H1 (cell line): ENCODE results near the gene PXDN. TPM values are rescaled to one million over a fixed set of nuclear protein-coding genes. Genes with fewer than 3 reads are reported as not detected.

Experiments used
- CTCF ChIA-PET: fragments of 300-600 bp; sonication (Branson Sonifier 250); formaldehyde crosslinking; loops from one replicate; lab custom pipeline; 2021; ENCODE audit not compliant: partially characterized antibody; lab: Charles Lee
- POLR2A ChIA-PET: fragments of 300-600 bp; sonication (Branson Sonifier 250); formaldehyde crosslinking; loops from one replicate; lab custom pipeline; 2021; ENCODE audit warnings: inconsistent platforms; ENCODE audit not compliant: partially characterized antibody; lab: Charles Lee
- DNase-seq, 2 experiments: peaks; one replicate each; pipeline versions ENCODE4 v3.0.0 to v3.0.0-alpha.2; 2010 to 2022; ENCODE audit warnings: low spot score in 2 of 2, low read depth in 1 of 2, mixed read lengths in 1 of 2
- FAIRE-seq: peaks from 2 replicates; lab custom pipeline; 2011; peaks lifted over from hg19 to GRCh38; lab: Jason Lieb, UNC
- H2AFZ ChIP-seq: 2 replicates; pipeline ENCODE4 v1.8.1; 2012; ENCODE audit warnings: low read length, inconsistent platforms
- H2AK5ac ChIP-seq: 2 replicates; pipeline ENCODE4 v1.6.1; 2013; ENCODE audit warnings: low read depth, low read length
- H2BK120ac ChIP-seq: replicated peaks from 2 replicates; pipeline ENCODE3; 2013; ENCODE audit warnings: low read depth, low read length, inconsistent platforms
- H2BK12ac ChIP-seq: 2 replicates; pipeline ENCODE4 v1.6.1; 2013; ENCODE audit warnings: low read depth, low read length
- H2BK15ac ChIP-seq: 2 replicates; pipeline ENCODE4 v1.6.1; 2013; ENCODE audit warnings: low read length
- H2BK20ac ChIP-seq: 2 replicates; pipeline ENCODE4 v1.6.1; 2013; ENCODE audit warnings: low read length
- H2BK5ac ChIP-seq: 2 replicates; pipeline ENCODE4 v1.6.1; 2013; ENCODE audit warnings: low read depth, low read length
- H3K14ac ChIP-seq: 2 replicates; pipeline ENCODE4 v1.6.1; 2013; ENCODE audit warnings: inconsistent platforms; ENCODE audit not compliant: insufficient read length
- H3K18ac ChIP-seq: 2 replicates; pipeline ENCODE4 v1.6.1; 2013; ENCODE audit warnings: low read length; ENCODE audit errors: extremely low read depth
- H3K23ac ChIP-seq: 2 replicates; pipeline ENCODE4 v1.6.1; 2013; ENCODE audit warnings: inconsistent platforms; ENCODE audit not compliant: insufficient read length
- H3K23me2 ChIP-seq: 2 replicates; pipeline ENCODE4 v1.6.1; 2013; ENCODE audit warnings: low read depth, low read length
- H3K27ac ChIP-seq: 2 replicates; pipeline ENCODE4 v1.6.1; 2011; ENCODE audit warnings: low read depth, low read length, inconsistent platforms
- H3K27me3 ChIP-seq, 4 experiments: replicated peaks in 1 of 4; 1 replicate in 1 of 4; 2 replicates in 3 of 4; pipeline versions ENCODE4 v1.6.1 to v1.8.1; 2011 to 2013; ENCODE audit warnings: low read length in 3 of 4, mild to moderate bottlenecking in 3 of 4, inconsistent platforms in 2 of 4, mixed read lengths in 2 of 4, moderate library complexity in 1 of 4; ENCODE audit not compliant: control insufficient read depth in 3 of 4, insufficient read depth in 3 of 4; ENCODE audit errors: extremely low read depth in 1 of 4
- H3K36me3 ChIP-seq, 4 experiments: 2 replicates each; pipeline versions ENCODE4 v1.6.1 to v1.8.1; 2011 to 2013; ENCODE audit warnings: mild to moderate bottlenecking in 4 of 4, low read length in 3 of 4, moderate library complexity in 2 of 4, control low read depth in 1 of 4, inconsistent platforms in 1 of 4; ENCODE audit not compliant: insufficient read depth in 4 of 4, control insufficient read depth in 2 of 4
- H3K4ac ChIP-seq: replicated peaks from 2 replicates; pipeline ENCODE3; 2013; ENCODE audit warnings: low read length, low read depth, mixed read lengths, inconsistent platforms; ENCODE audit not compliant: insufficient read length
- H3K4me1 ChIP-seq, 4 experiments: replicated peaks in 1 of 4; 1 replicate in 1 of 4; 2 replicates in 3 of 4; pipeline versions ENCODE4 v1.6.1 to v1.8.1; 2011 to 2013; ENCODE audit warnings: low read length in 3 of 4, inconsistent platforms in 2 of 4, mixed read lengths in 1 of 4; ENCODE audit not compliant: insufficient read depth in 4 of 4, control insufficient read depth in 3 of 4
- H3K4me2 ChIP-seq, 2 experiments: 2 replicates each; pipeline versions ENCODE4 v1.6.1 to v1.8.1; 2011 to 2013; ENCODE audit warnings: low read depth in 2 of 2, low read length in 2 of 2, control low read depth in 1 of 2, inconsistent platforms in 1 of 2, mild to moderate bottlenecking in 1 of 2; ENCODE audit not compliant: insufficient read depth in 1 of 2
- H3K4me3 ChIP-seq, 4 experiments: fragments of 200-600, 300-600 bp in 1 of 4; sonication (generic), shearing (Covaris generic), sonication (Bioruptor Twin) in 1 of 4; 2 replicates each; pipeline versions ENCODE4 v1.5.1 to v1.8.1; 2011 to 2016; ENCODE audit warnings: low read length in 4 of 4, low read depth in 3 of 4, control low read depth in 2 of 4, inconsistent platforms in 2 of 4, mild to moderate bottlenecking in 2 of 4, mixed read lengths in 1 of 4, moderate library complexity in 1 of 4; ENCODE audit not compliant: insufficient read depth in 2 of 4; ENCODE audit errors: extremely low read depth in 1 of 4
- H3K56ac ChIP-seq: replicated peaks from 2 replicates; pipeline ENCODE3; 2013; ENCODE audit warnings: low read depth, mild to moderate bottlenecking, mixed read lengths, low read length, inconsistent platforms; ENCODE audit not compliant: insufficient read length
- H3K79me1 ChIP-seq: 2 replicates; pipeline ENCODE4 v1.6.1; 2013; ENCODE audit warnings: low read depth, low read length, control low read depth
- H3K79me2 ChIP-seq, 2 experiments: 2 replicates each; pipeline versions ENCODE4 v1.6.1 to v1.8.1; 2012 to 2013; ENCODE audit warnings: low read length in 2 of 2, mild to moderate bottlenecking in 2 of 2, inconsistent platforms in 1 of 2; ENCODE audit not compliant: insufficient read depth in 2 of 2, control insufficient read depth in 1 of 2
- H3K9ac ChIP-seq, 4 experiments: replicated peaks in 1 of 4; 1 replicate in 1 of 4; 2 replicates in 3 of 4; pipeline versions ENCODE4 v1.6.1 to v1.8.1; 2011 to 2013; ENCODE audit warnings: low read depth in 3 of 4, low read length in 3 of 4, control low read depth in 2 of 4, mild to moderate bottlenecking in 2 of 4, moderate library complexity in 2 of 4, inconsistent platforms in 1 of 4; ENCODE audit errors: extremely low read depth in 1 of 4
- H3K9me3 ChIP-seq, 2 experiments: 2 replicates each; pipeline versions ENCODE4 v1.6.1 to v1.8.1; 2012 to 2013; ENCODE audit warnings: mild to moderate bottlenecking in 2 of 2, moderate library complexity in 2 of 2, control low read depth in 1 of 2, inconsistent platforms in 1 of 2, low read depth in 1 of 2, low read length in 1 of 2, mixed read lengths in 1 of 2; ENCODE audit not compliant: insufficient read depth in 2 of 2
- H4K20me1 ChIP-seq, 2 experiments: replicated peaks in 1 of 2; 2 replicates each; pipeline versions ENCODE3 to v1.8.1; 2011 to 2013; ENCODE audit warnings: inconsistent platforms in 2 of 2, low read length in 2 of 2, mild to moderate bottlenecking in 1 of 2; ENCODE audit not compliant: insufficient read depth in 2 of 2, control insufficient read depth in 1 of 2
- H4K5ac ChIP-seq: 2 replicates; pipeline ENCODE4 v1.6.1; 2013; ENCODE audit warnings: low read length, low read depth, mixed read lengths, inconsistent platforms; ENCODE audit not compliant: insufficient read length
- H4K8ac ChIP-seq: 2 replicates; pipeline ENCODE4 v1.8.0; 2013; ENCODE audit warnings: mild to moderate bottlenecking, moderate library complexity, low read length, inconsistent platforms; ENCODE audit not compliant: insufficient read depth; ENCODE audit errors: extremely low read depth
- H4K91ac ChIP-seq: replicated peaks from 2 replicates; pipeline ENCODE3; 2013; ENCODE audit warnings: low read length, mixed read lengths, inconsistent platforms; ENCODE audit not compliant: insufficient read length
- E2F6 ChIP-seq: IDR thresholded peaks from 2 replicates; pipeline ENCODE4 v1.6.1; 2012; ENCODE audit warnings: inconsistent platforms
- POLR2A ChIP-seq, 2 experiments: IDR thresholded peaks; 1 replicate in 1 of 2; 2 replicates in 1 of 2; pipeline ENCODE4 v1.6.1; 2011; ENCODE audit warnings: low read depth in 2 of 2, low read length in 2 of 2, mild to moderate bottlenecking in 2 of 2; ENCODE audit errors: control extremely low read depth in 1 of 2
- ZNF274 ChIP-seq: IDR thresholded peaks from 2 replicates; pipeline ENCODE4 v1.7.0; 2012; ENCODE audit warnings: low read length, borderline replicate concordance; ENCODE audit errors: extremely low read depth
- WGBS, 2 experiments: shearing (Covaris generic) in 1 of 2; methylation state at CpG; one replicate each; pipeline versions ENCODE4 v1.1.6 to v1.1.7; 2013 to 2015; ENCODE audit warnings: low lambda C conversion rate in 2 of 2, mixed read lengths in 2 of 2, inconsistent platforms in 1 of 2, low coverage in 1 of 2, missing lambda C conversion rate in 1 of 2; ENCODE audit not compliant: insufficient replicate concordance in 2 of 2, insufficient coverage in 1 of 2, insufficient read length in 1 of 2; ENCODE audit errors: extremely low coverage in 1 of 2, missing lambda C conversion rate in 1 of 2; 5-methylcytosine and 5-hydroxymethylcytosine counted together
- polyA plus RNA-seq, 7 experiments: library from polyadenylated mRNA; depleted of rRNA in 3 of 7; stranded (reverse) in 5 of 7; unstranded in 2 of 7; fragments of >200 nt in 5 of 7; fragments of 200-250 nt in 2 of 7; gene quantifications; 1 replicate in 5 of 7; 2 replicates in 1 of 7; 4 replicates in 1 of 7; pipeline versions ENCODE4 v1.2.1 to v1.2.3, GENCODE V29; 2011 to 2013; ENCODE audit warnings: missing spikeins in 2 of 7, mixed read lengths in 2 of 7
- total RNA-seq: library from RNA; stranded (reverse); fragmentation: NEBNext Ultra II Directional; extraction: Animal tissue kit (Norgen Biotek cat#: 25700); gene quantifications from 2 replicates; pipeline ENCODE4 v1.2.1, GENCODE V29; 2021

Gene PXDN
- total and polyA plus RNA-seq, 2 of the 8 experiments (the other 6 are each of a cell fraction or from before 2014, with no cell fraction given), result 104 to 141 TPM

- H3K4ac ChIP-seq, result no peak overlapping the region
- no peaks in the 10 kb centered on the region for H3K9me3 ChIP-seq
- H2AFZ ChIP-seq, result no peak overlapping the region
- no peak overlapping the region for H2BK5ac ChIP-seq
- no peak overlapping the region for H2BK120ac ChIP-seq
- no peak overlapping the region for H3K4me2 ChIP-seq
- no peak overlapping the region for H2BK20ac ChIP-seq
- no peak overlapping the region for H2AK5ac ChIP-seq
- no peak overlapping the region for H4K5ac ChIP-seq
- H3K79me2 ChIP-seq, result no peaks in the 10 kb centered on the region
- no peak overlapping the region for H3K56ac ChIP-seq
- TF ChIP-seq POLR2A (IDR thresholded peaks at IDR 0.05; ENCODE audit: control extremely low read depth in 1 of 2, low read depth in 2 of 2, low read length in 2 of 2) (no peak), ZNF274 (no peak), E2F6 (peak; percentile 42; the same call in 1 of the 2 replicates)
- no peak overlapping the region for H3K18ac ChIP-seq
- POLR2A ChIA-PET, result interaction anchor here (1.4 to 4.4 kb wide), 6 partner anchors 9 to 96 kb away, joined by 3 to 35 read pairs (median 8); no protein-coding TSS in a partner anchor
- H3K9ac ChIP-seq, result no peak overlapping the region
- no peak overlapping the region for H2BK12ac ChIP-seq
- 85% methylated on average over 3 of the region's 3 CpGs; no CpG with 5 or more reads in 1 of the 2 experiments for WGBS, 2 experiments
- no peaks in the 10 kb centered on the region for H3K23me2 ChIP-seq
- H3K36me3 ChIP-seq, result peaks cover 4 to 28% (median 12%) of the 10 kb centered on the region in 4 experiments; a peak in 7 of 8 replicates
- no peak overlapping the region for H3K14ac ChIP-seq
- no peak overlapping the region for H3K23ac ChIP-seq
- no peak for DNase-seq
- H2BK15ac ChIP-seq, result no peak overlapping the region
- no peaks in the 10 kb centered on the region for H3K27me3 ChIP-seq
- no peak overlapping the region for H3K4me3 ChIP-seq
- CTCF ChIA-PET, result interaction anchor here (1.0 to 9.3 kb wide), 5 partner anchors 9 to 109 kb away, joined by 3 to 68 read pairs (median 5); no protein-coding TSS in a partner anchor
- H4K91ac ChIP-seq, result no peak overlapping the region
- no peaks in the 10 kb centered on the region; the same call in 1 of the 2 replicates for H3K79me1 ChIP-seq
- H4K8ac ChIP-seq, result no peak overlapping the region; the same call in 1 of the 2 replicates
- H3K4me1 ChIP-seq, result peaks cover 0 to 2% (median 0%) of the 10 kb centered on the region in 4 experiments; a peak in 1 of 7 replicates
- no peak for FAIRE-seq
- H4K20me1 ChIP-seq, result peaks cover 0 to 6% of the 10 kb centered on the region in 2 experiments
- H3K27ac ChIP-seq, result no peak overlapping the region
Observed at GRCh38 chr2:1641523-1641922, 102.8 kb downstream of the PXDN start.
